ENCODE results near the gene SERTM1.

SERTM1 gene

GRCh38 chr13:36673838-36674326 is at the start of gene SERTM1:
Gene SERTM1, plus strand, starts transcription at chr13:36674020. Its CDS starts 21,059 bp downstream, at chr13:36695079.
- DNase-seq (ENCODE audit: low spot score): no peak

DNA sequence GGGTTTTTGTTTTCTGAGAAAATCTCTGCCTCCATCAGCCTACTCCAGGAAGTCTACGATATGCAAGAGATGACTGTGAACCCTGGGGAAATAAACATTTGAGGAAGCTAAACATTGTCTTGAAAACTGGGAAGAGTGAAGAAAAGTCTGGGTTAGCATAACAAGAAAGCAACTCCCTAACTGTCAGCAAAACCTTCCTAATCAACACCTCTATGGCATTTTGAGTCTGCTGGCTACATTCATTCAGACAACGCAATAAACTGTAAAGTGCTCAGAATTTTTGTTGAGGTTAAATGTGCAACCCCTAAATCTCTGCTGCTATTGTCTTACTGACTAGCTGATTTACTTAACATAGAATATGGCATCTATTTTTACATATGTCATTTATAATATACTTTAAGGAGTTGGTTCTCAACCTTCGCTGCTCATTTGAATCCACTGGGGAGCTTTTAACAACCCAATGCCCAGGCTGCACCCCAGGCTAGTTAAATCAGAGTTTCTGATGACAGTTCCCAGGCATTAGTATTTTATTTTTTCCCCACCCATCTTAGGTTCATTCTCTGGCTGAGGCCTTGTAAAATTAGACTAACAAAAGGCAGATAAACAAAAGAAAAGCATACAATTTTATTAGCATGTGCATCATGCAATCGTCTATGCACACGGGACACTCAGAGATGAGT is 45.3 kb upstream of the SERTM1 start:
- DNase-seq (ENCODE audit: low spot score): no peak

GRCh38 chr13:36629057-36629385 is 44.8 kb upstream of the SERTM1 start:
- DNase-seq (ENCODE audit: low spot score): no peak

DNA sequence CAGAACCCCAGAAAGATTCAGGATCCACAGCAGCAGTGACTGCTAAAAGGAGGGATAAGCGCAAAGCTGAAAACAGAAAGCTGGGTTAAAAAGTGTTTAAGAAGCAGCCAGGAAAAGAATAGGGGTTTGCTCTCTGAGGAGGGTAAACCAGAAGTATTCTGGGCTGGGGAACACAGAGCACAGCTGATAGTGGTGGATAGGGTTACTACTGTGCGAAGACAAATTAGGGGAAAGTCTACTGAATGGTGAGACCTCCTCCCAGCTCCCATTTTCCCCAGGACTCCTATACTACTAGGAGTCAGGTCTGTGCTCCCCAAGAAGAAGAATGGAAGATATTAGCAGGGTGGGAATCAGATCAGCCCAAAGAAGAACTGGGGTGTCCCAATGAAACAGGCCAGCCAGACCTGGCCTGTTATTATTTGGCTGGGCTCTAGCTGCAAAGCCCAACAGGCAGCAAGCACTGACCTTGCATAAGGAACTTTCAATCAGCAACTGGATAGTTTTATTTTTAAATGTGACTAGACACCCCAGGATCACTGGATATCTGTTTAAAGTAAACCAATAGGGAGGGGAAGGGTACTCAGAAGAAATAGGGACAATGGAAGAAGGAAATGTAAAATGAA is 43.5 kb upstream of the SERTM1 start:
- DNase-seq (ENCODE audit: low spot score): no peak

- no peak for DNase-seq (ENCODE audit: low spot score)
These were observed 34.2 kb upstream of the SERTM1 start for GRCh38 chr13:36639610-36640009.

DNA sequence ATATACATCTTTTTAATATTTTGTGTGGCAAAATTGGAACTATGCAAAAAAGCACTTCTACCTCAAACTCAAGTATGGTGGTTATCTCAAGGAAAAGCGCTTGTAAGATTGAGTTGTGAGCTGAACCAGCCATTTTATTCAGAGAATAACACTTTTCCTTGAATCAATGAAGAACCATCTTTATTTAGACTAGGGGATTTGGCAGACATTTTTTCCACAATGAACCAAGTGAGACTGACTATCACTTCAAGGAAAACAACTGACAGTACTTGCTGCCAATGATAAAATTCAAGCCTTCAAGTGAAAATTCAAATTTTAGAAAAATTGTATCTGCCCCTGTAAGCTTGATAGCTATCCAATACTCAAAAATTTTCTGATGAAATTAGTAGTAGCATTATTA is 23.2 kb upstream of the SERTM1 start:
- no peak for DNase-seq (ENCODE audit: low spot score)

GRCh38 chr13:36665630-36666029 is 8.2 kb upstream of the SERTM1 start:
- no peak for DNase-seq (ENCODE audit: low spot score)

DNA sequence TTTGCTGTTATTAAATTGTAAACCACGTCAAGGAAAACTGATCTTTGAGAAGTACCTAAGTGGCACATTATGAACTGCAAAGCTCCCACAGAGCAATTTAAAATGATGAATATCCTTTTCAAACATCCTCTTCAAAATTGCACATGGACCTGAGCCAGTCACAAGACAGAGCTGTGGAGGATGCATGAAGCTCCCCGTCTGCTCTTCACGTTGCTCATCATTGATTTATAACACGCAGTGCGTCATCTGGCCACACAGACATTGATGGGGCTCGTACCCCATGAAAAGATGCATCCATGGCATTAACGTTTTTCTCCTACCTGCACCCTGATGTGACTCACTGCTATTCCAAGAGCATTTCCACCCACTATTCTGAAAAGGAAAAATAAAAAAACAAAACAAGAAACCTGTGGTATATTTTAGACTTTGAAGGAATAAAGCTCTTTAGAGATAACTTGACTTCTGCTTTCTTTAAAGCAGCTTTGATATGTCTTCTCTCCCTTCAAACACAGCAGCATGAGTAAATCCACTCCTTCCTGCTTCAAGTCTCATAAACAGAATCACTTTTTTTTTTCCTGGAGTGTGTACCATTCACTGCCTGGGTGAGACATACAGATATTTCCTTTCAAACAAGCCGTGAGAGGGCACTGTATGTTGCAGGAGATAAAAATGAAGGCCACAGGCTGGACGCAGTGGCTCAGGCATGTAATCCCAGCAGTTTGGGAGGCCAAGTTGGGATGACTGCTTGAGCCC is 7.2 kb upstream of the SERTM1 start:
- DNase-seq (ENCODE audit: low spot score): no peak

- no peak for DNase-seq (ENCODE audit: low spot score)
These were observed 5.5 kb upstream of the SERTM1 start for GRCh38 chr13:36668316-36668715.

GRCh38 chr13:36673352-36673751 is 468 bp upstream of the SERTM1 start:
- no peak for DNase-seq (ENCODE audit: low spot score)

DNA sequence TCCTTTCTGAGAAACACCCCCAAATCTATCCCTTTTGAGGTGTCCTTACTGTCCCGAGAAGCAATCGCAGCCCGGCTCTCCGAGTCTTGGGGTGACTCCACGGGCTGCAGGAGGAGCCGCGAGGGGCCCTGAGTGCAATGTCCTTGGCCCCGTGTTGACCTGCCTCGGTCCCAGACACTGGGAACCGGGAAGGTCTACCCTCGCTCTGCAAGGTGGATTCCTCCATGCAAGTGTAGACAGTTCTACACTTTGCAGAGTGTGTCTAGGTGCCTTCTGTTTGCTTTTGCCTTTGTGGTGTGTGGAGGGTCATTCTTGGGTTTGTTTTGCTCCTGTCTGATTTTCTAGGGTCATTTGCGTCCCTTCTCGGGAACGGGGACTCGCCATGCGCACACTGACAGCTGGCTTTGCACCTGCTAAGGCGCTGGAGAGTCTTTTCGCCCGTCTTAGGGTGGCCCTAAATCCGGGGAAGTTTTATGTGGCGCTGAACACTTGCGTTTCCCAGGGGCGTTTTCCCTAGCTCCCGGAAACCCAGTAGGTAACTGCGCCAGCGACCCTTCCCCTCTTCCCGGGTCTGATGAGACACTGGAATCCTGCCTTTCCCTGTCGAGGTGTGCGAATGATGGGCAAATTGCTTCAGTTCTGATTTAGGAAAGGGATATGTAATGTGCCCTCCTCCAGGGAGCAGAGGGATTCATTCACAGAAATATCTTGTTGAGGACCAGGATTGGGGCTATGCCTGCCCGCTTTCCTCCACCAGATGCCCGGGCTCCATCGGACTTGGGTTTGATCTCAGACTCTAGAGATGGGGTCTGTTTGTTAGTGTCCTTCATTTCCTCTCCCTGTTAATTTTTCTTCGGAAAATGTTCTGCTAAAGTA is 755 bp downstream of the SERTM1 start:
- no peak for DNase-seq (ENCODE audit: low spot score)

GRCh38 chr13:36675213-36675536 is 1.4 kb downstream of the SERTM1 start:
- no peak for DNase-seq (ENCODE audit: low spot score)

DNA sequence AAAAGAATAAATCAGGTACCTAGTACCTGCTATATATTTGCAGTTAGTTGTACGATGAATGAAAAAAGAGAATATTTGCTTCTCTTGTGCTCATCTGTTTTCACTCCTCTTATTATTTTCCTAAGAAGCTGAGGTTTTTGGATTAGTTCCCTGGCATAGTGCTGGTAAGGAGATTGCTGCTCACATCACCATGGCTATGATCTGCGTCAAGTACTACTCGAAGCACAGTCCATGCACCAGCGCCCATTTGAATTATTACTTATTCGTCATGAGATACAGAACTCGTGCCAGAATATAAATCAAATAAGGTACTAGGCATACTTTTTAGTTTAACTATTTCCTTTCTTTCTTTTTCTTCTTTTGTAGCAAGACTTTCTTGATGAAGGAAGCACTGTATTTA is 7.1 kb downstream of the SERTM1 start:
- no peak for DNase-seq (ENCODE audit: low spot score)

GRCh38 chr13:36681894-36682624 is 8.2 kb downstream of the SERTM1 start:
- DNase-seq (ENCODE audit: low spot score): no peak

DNA sequence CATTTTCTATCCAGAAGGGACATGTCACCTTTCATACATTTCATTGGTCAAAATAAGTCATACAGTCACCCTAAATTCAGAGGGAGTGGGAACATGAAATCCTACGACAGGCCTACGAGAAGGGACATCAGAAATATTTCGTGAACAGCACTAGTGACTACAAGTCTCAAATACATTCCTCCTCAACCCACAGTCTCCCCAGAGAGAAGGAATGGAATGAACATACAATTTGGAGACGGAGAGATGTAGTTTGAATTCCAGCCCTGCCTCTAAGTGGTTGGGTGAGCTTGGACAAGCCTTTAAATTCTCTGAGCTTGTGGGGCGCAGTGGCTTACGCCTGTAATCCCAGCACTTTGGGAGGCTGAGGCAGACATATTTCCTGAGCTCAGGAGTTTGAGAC is 9.9 kb downstream of the SERTM1 start:
- DNase-seq (ENCODE audit: low spot score): no peak

GRCh38 chr13:36685927-36686326 is 12.1 kb downstream of the SERTM1 start:
- no peak for DNase-seq (ENCODE audit: low spot score)

DNA sequence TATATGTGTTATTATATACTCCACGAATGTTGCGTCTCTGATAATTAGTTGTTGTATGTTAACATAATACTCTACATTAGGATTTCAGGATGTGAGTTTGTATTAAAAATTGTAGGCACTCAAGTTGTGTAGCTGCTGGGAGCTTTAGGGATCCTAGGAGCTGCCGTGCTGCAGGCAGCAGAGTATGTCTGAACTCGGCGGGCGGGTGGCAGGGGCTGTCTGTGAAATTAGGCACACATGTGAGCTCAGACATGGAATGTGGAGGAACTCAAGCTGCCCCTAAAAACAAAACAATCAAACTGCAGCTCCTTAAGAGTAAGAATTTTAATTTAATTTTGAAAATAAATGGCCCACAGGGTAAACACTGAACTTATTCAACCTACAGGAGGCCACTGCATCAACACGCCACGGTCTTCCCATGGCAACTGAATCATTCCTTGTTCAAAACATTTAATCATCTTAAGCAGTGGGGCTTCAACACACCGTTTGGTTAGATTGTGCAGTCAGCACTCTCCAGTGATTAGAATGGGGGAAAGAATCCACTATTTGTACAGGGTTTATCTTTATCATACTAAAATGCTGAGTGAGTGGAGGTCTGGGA is 22.7 kb downstream of the SERTM1 start:
- no peak for DNase-seq (ENCODE audit: low spot score)

GRCh38 chr13:36700170-36700569 is 26.4 kb downstream of the SERTM1 start:
- DNase-seq (ENCODE audit: low spot score): no peak

GRCh38 chr13:36706755-36707154 is 32.9 kb downstream of the SERTM1 start:
- DNase-seq (ENCODE audit: low spot score): no peak

GRCh38 chr13:36709136-36709890 is 35.5 kb downstream of the SERTM1 start:
- no peak for DNase-seq (ENCODE audit: low spot score)

DNA sequence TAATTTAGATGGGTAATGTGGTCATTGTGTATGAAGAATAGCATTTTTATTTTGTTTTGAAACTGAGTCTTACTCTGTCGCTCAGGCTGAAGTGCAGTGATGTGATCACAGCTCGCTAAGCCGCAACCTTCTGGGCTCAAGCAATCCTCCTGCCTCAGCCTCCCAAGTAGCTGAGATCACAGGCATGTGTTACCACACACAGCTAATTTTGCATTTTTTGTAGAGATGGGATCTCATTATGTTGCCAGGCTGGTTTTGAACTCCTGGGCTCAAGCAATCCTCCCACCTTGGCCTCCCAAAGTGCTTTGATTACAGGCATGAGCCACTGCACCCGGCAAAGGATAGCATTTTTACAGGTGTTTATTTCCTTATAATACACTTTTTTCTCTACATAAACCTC is 36.6 kb downstream of the SERTM1 start:
- no peak for DNase-seq (ENCODE audit: low spot score)

Measured in HuH-7.5 (cell line).